Spleen (tissue), 11 donors: ENCODE measurements around the gene PNMA6E. TPM values are rescaled to one million over a fixed set of nuclear protein-coding genes. Genes with fewer than 3 reads are reported as not detected.
A peak's percentile ranks its signal among the peaks of the same experiment; 100 is the strongest.

ENCODE experiments used
- DNase-seq: peaks from one replicate; pipeline ENCODE4 v3.0.0-alpha.2; 2020
- H3K27ac ChIP-seq, 8 donors: fragments of 200-600 bp; sonication (generic) in 7 of 8; 1 replicate in 4 of 8; 2 replicates in 4 of 8; pipeline versions ENCODE4 v1.5.0 to v1.8.0; 2016 to 2021; ENCODE audit warnings: inconsistent platforms in 4 of 8, mild to moderate bottlenecking in 4 of 8, moderate library complexity in 1 of 8
- H3K27me3 ChIP-seq, 7 donors: fragments of 200-600 bp; sonication (generic) in 6 of 7; replicated peaks in 1 of 7; 1 replicate in 4 of 7; 2 replicates in 3 of 7; pipeline versions ENCODE4 v1.5.0 to v1.8.0; 2016 to 2021; ENCODE audit warnings: inconsistent platforms in 3 of 7, mild to moderate bottlenecking in 1 of 7
- H3K36me3 ChIP-seq, 6 donors: fragments of 200-600 bp; sonication (generic) in 5 of 6; 1 replicate in 4 of 6; 2 replicates in 2 of 6; pipeline versions ENCODE4 v1.5.0 to v1.8.0; 2016 to 2021; ENCODE audit warnings: inconsistent platforms in 2 of 6
- H3K4me1 ChIP-seq, 6 donors: fragments of 200-600 bp; sonication (generic) in 5 of 6; 1 replicate in 3 of 6; 2 replicates in 3 of 6; pipeline versions ENCODE4 v1.5.0 to v1.8.0; 2016 to 2021; ENCODE audit warnings: inconsistent platforms in 3 of 6
- H3K4me3 ChIP-seq, 8 donors: fragments of 200-600 bp; sonication (generic) in 7 of 8; 1 replicate in 4 of 8; 2 replicates in 4 of 8; pipeline versions ENCODE4 v1.5.0 to v1.8.0; 2016 to 2021; ENCODE audit warnings: inconsistent platforms in 4 of 8, mild to moderate bottlenecking in 4 of 8, moderate library complexity in 2 of 8
- H3K9me3 ChIP-seq, 8 donors: fragments of 200-600 bp; sonication (generic) in 7 of 8; 1 replicate in 4 of 8; 2 replicates in 4 of 8; pipeline versions ENCODE4 v1.5.0 to v1.8.0; 2016 to 2021; ENCODE audit warnings: inconsistent platforms in 4 of 8
- POLR2A ChIP-seq, 3 donors: fragments of 450-650 bp; IDR thresholded peaks; one replicate each; pipeline ENCODE4 v1.5.1; 2017; ENCODE audit warnings: antibody characterized with exemption in 3 of 3, mild to moderate bottlenecking in 1 of 3
- POLR2AphosphoS5 ChIP-seq, 3 donors: sonication (generic); formaldehyde crosslinking; IDR thresholded peaks; one replicate each; pipeline ENCODE4 v1.5.1; 2017; ENCODE audit warnings: antibody characterized with exemption in 3 of 3
- WGBS, 5 donors: extraction: QIAGEN DNeasy Blood & Tissue Kit in 3 of 5; methylation state at CpG; one replicate each; pipeline versions ENCODE4 v1.1.5 to v1.1.7; 2013 to 2018; 5-methylcytosine and 5-hydroxymethylcytosine counted together
- intact Hi-C: fragments of 100-400 bp; cut with DNase I; formaldehyde crosslinking; loops from one replicate; pipeline ENCODE4 v1.15.0; 2023; ENCODE audit warnings: low total_unique reads
- polyA plus RNA-seq, 3 donors: library from polyadenylated mRNA; stranded (reverse); fragments of 200-250 nt; gene quantifications; one replicate each; pipeline ENCODE4 v1.2.1, GENCODE V29; 2013
- total RNA-seq, 7 donors: library from RNA; depleted of rRNA in 3 of 7; stranded (reverse); fragments of >200 nt in 3 of 7; fragmentation: NEBNext Ultra II Directional in 4 of 7; extraction: Animal tissue kit (Norgen Biotek cat#: 25700) in 4 of 7; gene quantifications; one replicate each; pipeline versions ENCODE4 v1.1.0 to v1.2.1, GENCODE V29; 2016 to 2021
- TF ChIP-seq, protein P1 (sequence below), 11 experiments: fragments of 200-600 bp in 7 of 11; fragments of 450-650 bp in 4 of 11; sonication (generic) in 4 of 11; IDR thresholded peaks in 8 of 11; conservative IDR thresholded peaks in 3 of 11; 1 replicate in 7 of 11; 2 replicates in 4 of 11; pipeline versions ENCODE4 v1.4.0 to v1.8.0; 2016 to 2021; ENCODE audit warnings: antibody characterized with exemption in 11 of 11, inconsistent platforms in 4 of 11, mild to moderate bottlenecking in 1 of 11
- donor health status: healthy with polysubstance abuse.
- donor health status: DM: no; HTN: no; CAD: no; lungs with moderate emphysema.
- donor health status: DM: no; HTN: no; CAD: no.
- donor health status: Bipolar disorder and iron deficiency.
- donor health status: healthy.
- donor health status: DM: no; HTN: no; CAD: no.
- donor health status: DM: yes; HTN: yes; CAD: no.

The PNMA6E gene
- total and polyA plus RNA-seq, 10 donors: not detected

GRCh38 chrX:153410888-153411254 is 9.7 kb upstream of the PNMA6E start:
- Histone ChIP-seq H3K9me3 (no peaks in the 10 kb centered on the region), H3K36me3 (no peaks in the 10 kb centered on the region), H3K4me1 (peaks cover 0 to 26% (median 14%) of the 10 kb centered on the region in 6 donors), H3K27ac (peak overlapping the region in 1 of 8 donors; percentile 24), H3K27me3 (no peaks in the 10 kb centered on the region), H3K4me3 (peak overlapping the region in 6 of 8 donors; percentile 39 to 75 (median 46))
- intact Hi-C loops: no loop called here
- DNase-seq: no peak
- no peak for TF ChIP-seq POLR2AphosphoS5 (IDR thresholded peaks at IDR 0.05)
- TF ChIP-seq, protein P1, sequence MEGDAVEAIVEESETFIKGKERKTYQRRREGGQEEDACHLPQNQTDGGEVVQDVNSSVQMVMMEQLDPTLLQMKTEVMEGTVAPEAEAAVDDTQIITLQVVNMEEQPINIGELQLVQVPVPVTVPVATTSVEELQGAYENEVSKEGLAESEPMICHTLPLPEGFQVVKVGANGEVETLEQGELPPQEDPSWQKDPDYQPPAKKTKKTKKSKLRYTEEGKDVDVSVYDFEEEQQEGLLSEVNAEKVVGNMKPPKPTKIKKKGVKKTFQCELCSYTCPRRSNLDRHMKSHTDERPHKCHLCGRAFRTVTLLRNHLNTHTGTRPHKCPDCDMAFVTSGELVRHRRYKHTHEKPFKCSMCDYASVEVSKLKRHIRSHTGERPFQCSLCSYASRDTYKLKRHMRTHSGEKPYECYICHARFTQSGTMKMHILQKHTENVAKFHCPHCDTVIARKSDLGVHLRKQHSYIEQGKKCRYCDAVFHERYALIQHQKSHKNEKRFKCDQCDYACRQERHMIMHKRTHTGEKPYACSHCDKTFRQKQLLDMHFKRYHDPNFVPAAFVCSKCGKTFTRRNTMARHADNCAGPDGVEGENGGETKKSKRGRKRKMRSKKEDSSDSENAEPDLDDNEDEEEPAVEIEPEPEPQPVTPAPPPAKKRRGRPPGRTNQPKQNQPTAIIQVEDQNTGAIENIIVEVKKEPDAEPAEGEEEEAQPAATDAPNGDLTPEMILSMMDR (IDR thresholded peaks at IDR 0.05 in 8 of 11, conservative IDR thresholded peaks at IDR 0.05 in 3 of 11): no peak
- TF ChIP-seq POLR2A (IDR thresholded peaks at IDR 0.05): no peak
- WGBS, 5 donors: 54 to 67% (median 62%) methylated on average over 9 to 12 of the region's 12 CpGs

- no peak for TF ChIP-seq POLR2A (IDR thresholded peaks at IDR 0.05)
- TF ChIP-seq POLR2AphosphoS5 (IDR thresholded peaks at IDR 0.05): no peak
- TF ChIP-seq, protein P1 (IDR thresholded peaks at IDR 0.05 in 8 of 11, conservative IDR thresholded peaks at IDR 0.05 in 3 of 11): no peak
- Histone ChIP-seq H3K9me3 (no peaks in the 10 kb centered on the region), H3K4me1 (peaks cover 0 to 26% (median 14%) of the 10 kb centered on the region in 6 donors), H3K27me3 (no peaks in the 10 kb centered on the region), H3K27ac (no peak overlapping the region), H3K36me3 (no peaks in the 10 kb centered on the region), H3K4me3 (no peak overlapping the region)
- intact Hi-C loops: no loop called here
- peak; percentile 72 for DNase-seq
- 77 to 90% (median 86%) methylated on average over 9 to 15 of the region's 15 CpGs for WGBS, 5 donors
Observed at GRCh38 chrX:153410373-153410772, 9.2 kb upstream of the PNMA6E start.

- H3K36me3 ChIP-seq: no peaks in the 10 kb centered on the region
- TF ChIP-seq, protein P1 (IDR thresholded peaks at IDR 0.05 in 8 of 11, conservative IDR thresholded peaks at IDR 0.05 in 3 of 11): no peak
- no peak for TF ChIP-seq POLR2AphosphoS5 (IDR thresholded peaks at IDR 0.05)
- TF ChIP-seq POLR2A (IDR thresholded peaks at IDR 0.05): no peak
- 84 to 93% (median 84%) methylated on average over 20 to 30 of the region's 30 CpGs for WGBS, 5 donors
- no peak overlapping the region for H3K4me3 ChIP-seq
- intact Hi-C loops: no loop called here
- H3K27ac ChIP-seq: no peak overlapping the region
- H3K4me1 ChIP-seq: peaks cover 0 to 26% (median 14%) of the 10 kb centered on the region in 6 donors
- no peaks in the 10 kb centered on the region for H3K27me3 ChIP-seq
- H3K9me3 ChIP-seq: no peaks in the 10 kb centered on the region
- DNase-seq: peak; percentile 70
Observed at GRCh38 chrX:153409414-153410101, 8.4 kb upstream of the PNMA6E start.

- TF ChIP-seq POLR2AphosphoS5 (IDR thresholded peaks at IDR 0.05): no peak
- TF ChIP-seq, protein P1 (IDR thresholded peaks at IDR 0.05 in 8 of 11, conservative IDR thresholded peaks at IDR 0.05 in 3 of 11): no peak
- no peak for TF ChIP-seq POLR2A (IDR thresholded peaks at IDR 0.05)
- Histone ChIP-seq H3K36me3 (no peaks in the 10 kb centered on the region), H3K27ac (no peak overlapping the region), H3K27me3 (no peaks in the 10 kb centered on the region), H3K9me3 (no peaks in the 10 kb centered on the region), H3K4me1 (peaks cover 0 to 26% (median 14%) of the 10 kb centered on the region in 6 donors), H3K4me3 (no peak overlapping the region)
- intact Hi-C loops: no loop called here
- WGBS, 5 donors: 76 to 94% (median 86%) methylated on average over 1 to 12 of the region's 12 CpGs; no CpG with 5 or more reads in 1 of the 5 donors
- peak; percentile 73 for DNase-seq
Observed at GRCh38 chrX:153408871-153409351, 7.8 kb upstream of the PNMA6E start.
